ENCODE results near the gene CCDC102B.
"Not testable (repeated sequence)": the region's sequence is repeated elsewhere in the genome, so short reads cannot be mapped to it uniquely, and the experiment has no call there.

Gene CCDC102B

DNA sequence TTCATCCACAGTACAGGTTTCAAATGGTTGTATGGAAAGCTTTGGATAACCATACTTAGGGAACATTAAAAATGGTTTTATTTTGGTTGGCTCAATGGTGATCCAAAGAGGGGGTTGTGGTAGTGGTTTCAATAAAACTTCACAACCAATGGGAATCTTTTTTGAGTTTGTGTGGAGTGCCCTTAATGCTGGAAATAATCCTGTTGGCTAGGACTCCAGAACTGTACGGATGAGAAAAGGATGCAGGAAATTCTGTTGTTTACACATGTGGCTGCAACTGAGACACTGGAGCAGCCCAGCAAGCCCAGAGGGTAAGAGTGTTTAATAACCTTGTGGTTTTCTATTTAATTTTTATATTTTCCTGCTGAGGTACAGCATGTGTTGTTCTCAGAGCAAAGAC, at the start of gene CCDC102B:
Gene CCDC102B (plus strand): TSS at position 210 of the 400 bp plus-strand sequence. CDS start 38,684 bp downstream, outside the sequence.
- in situ Hi-C loops (cut with MboI; ENCODE audit: low pct_unique_long_range_greater_than_20kb, low sequenced_read_pairs) = no loop called here
- DNase-seq = no peak

DNA sequence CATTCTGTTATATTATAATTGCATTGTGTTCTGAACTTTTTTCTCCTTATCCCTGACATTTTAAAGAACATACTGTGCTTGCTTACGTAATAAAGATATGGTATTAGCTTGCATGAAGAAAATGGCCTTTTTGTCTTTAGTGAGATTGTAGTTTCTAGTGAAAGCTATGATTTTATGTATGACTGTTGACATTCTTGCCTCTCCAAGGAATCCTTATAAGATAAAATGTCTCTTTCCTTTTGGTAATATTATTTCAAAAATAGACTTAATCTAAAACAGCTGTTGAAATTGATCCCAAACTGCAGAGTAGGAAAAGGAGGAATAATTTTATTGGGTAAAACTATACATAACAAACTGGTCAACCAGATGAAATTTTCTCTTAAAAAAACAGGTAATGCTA, 40.8 kb upstream of the CCDC102B start:
- in situ Hi-C loops (cut with MboI; ENCODE audit: low pct_unique_long_range_greater_than_20kb, low sequenced_read_pairs) = no loop called here
- DNase-seq = no peak

DNA sequence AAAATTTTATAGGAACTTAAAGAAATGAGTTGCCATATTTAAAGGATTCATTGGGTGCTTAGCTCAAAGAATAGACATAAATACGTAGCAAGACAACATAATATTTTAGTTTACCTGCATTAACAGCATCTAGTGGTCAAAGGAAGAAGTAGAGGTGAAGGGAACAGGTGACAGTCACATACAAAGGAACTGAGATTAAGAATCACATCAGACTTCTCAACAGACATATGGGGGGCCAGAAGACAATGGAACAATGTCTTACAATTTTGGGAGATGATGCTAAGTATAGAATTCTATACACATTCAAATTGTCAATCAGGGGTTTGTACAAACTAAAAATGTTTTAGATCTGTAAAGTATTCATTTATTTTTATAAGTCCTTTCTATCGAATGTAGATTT, 38.6 kb upstream of the CCDC102B start:
- no peak for DNase-seq
- in situ Hi-C loops (cut with MboI; ENCODE audit: low pct_unique_long_range_greater_than_20kb, low sequenced_read_pairs) = no loop called here

DNA sequence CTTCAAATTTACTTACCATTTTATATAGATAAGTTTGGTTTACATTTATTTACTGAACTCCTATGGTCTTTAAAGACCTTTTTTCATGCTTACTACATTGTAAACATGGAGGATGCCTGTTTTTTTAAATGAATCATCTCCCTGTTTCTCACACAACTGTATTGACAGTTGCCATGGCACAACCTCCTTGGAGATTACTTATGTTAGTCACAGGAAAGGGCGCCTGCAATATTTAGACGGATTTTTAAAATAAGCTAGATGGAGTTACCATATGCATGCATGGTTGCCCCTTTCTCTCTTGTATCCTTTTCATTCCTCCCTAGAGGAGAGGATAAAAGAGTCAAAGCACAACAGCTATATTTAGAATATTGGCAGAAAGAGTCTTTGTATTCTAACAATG, 34.8 kb upstream of the CCDC102B start:
- no peak for DNase-seq
- in situ Hi-C loops (cut with MboI; ENCODE audit: low pct_unique_long_range_greater_than_20kb, low sequenced_read_pairs) = no loop called here

DNA sequence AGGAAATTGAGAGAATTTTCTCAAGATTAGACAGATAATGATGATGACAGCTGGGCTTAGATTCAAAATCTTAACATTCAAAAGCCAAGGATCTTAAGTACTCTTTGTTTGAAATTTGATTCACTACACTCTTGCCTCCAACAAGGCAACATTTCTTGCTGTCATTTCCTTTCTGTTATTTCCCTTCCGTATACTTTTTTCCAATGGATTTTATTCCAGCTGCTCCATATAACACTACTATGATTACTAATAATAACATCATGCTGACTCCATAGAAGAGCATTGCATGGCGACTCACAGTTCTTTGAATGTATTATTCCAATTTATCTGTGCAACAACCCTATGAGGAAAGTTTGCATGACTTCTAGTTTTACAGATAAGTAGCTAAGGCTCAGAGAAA, 33.9 kb upstream of the CCDC102B start:
- in situ Hi-C loops (cut with MboI; ENCODE audit: low pct_unique_long_range_greater_than_20kb, low sequenced_read_pairs) = no loop called here
- no peak for DNase-seq

DNA sequence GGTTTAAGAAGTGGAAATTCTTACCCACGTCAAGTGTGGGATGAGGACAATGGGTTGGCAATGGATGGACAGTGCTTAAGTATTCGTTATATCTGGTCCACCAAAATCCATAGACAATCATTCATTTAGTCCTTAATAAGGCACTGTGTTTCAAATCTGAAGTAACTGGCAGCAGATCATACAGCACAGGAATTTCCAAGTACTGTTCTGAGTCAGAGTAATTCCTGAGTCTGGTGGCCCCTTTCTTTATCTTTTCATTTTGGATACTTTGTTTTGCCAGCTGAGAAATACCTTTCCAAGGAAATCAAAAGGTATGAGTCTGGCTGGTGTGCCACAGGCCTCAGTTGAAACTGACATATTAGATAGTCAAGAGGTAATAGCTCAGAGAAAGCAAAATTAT, 31.4 kb upstream of the CCDC102B start:
- no peak for DNase-seq
- in situ Hi-C loops (cut with MboI; ENCODE audit: low pct_unique_long_range_greater_than_20kb, low sequenced_read_pairs) = no loop called here

DNA sequence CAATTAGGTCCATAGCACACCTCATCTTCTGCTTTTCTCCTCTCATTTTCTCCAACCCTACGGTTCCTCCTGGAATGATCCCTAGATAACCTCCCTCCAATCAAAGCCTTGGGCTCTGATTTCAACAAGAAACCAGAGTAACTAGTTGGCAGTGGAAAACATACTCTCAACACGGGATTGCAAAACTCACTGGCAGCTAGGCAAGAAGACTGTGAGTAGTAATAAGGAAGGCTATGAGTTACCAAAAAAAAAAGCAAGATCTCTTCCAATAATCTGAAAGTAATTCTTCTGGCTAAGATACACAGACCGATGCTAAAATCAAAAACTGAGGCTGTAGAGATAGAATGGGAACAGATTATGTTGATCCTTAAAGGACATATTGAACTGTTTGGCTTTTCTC, 28.4 kb upstream of the CCDC102B start:
- no peak for DNase-seq
- in situ Hi-C loops (cut with MboI; ENCODE audit: low pct_unique_long_range_greater_than_20kb, low sequenced_read_pairs) = no loop called here

DNA sequence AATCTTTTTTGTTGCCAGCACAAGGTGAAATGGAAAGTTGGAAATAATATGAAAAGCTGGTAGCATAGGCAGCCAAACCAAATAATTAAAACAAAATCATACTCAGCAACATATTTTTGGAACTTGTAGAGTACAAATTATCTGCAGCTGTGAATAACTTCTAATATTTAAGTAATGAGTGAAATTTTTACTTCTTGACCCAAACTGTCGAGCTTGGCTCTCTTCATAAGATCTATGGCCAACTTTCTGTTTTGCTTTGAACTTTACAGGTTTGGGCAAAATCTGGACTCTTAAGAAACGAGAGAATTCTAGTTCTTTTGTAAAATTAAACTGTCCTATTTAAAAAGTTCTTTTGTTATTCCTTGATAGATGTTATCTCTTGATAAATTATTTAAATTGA, 25.6 kb upstream of the CCDC102B start:
- in situ Hi-C loops (cut with MboI; ENCODE audit: low pct_unique_long_range_greater_than_20kb, low sequenced_read_pairs) = no loop called here
- DNase-seq = no peak

GRCh38 chr18:68778280-68778886, 19.5 kb upstream of the CCDC102B start:
- in situ Hi-C loops (cut with MboI; ENCODE audit: low pct_unique_long_range_greater_than_20kb, low sequenced_read_pairs) = no loop called here
- DNase-seq = no peak

DNA sequence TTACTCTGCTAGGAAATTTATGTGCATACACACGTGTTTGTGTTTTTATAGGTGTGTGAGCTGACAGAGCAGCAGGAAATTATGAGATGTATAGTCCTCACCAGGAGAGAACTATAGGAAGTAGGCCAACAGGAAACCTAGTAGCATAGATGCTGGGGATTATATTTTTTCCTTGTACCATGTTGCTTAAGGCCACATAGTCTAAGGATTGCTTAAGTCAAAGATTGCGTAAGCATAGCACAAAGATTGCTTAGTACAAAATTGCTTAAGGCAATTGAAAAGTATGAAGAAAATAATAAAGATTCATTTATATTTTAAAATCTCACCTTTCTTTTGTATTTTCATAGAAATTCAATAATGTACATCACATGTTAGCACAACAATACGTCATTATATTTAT, 18.7 kb upstream of the CCDC102B start:
- DNase-seq = no peak
- in situ Hi-C loops (cut with MboI; ENCODE audit: low pct_unique_long_range_greater_than_20kb, low sequenced_read_pairs) = no loop called here

DNA sequence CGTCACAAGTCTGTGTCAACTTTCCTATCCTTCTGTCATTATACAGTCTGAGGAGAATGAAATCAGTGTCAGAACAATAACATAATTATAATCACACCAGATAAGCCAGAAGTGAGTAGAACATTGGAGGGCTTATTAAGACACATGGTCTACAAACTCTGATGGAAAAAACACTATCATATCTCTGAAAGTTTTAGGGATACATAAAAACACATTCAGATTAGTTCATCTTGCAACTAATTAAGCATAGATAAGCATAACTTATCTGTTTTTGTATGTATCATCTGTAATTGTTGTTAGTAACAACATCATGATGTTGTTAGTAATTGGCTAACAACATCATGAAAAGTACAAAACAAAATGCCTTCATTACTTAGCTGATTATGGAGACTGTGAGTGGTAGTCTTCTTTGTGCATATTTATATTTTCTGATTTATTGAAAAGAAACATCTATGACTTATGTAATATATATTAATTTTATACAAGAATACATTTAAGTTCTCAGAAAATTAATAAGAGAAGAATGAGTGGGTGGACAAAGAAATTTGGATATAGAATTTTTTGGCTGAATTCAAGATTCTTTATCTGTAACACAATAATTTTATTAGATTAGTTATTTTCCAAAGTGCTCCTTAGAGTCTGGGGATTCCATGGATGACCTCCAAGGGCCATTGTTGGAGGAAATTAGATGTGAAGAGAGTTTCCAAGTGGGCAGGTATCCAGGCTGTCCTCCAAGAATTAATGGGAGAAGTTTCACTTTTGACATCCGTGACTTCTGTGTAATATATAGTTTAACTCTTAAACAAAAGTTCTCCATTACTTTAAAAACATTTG, 16.9 kb upstream of the CCDC102B start:
- DNase-seq = no peak
- in situ Hi-C loops (cut with MboI; ENCODE audit: low pct_unique_long_range_greater_than_20kb, low sequenced_read_pairs) = no loop called here

DNA sequence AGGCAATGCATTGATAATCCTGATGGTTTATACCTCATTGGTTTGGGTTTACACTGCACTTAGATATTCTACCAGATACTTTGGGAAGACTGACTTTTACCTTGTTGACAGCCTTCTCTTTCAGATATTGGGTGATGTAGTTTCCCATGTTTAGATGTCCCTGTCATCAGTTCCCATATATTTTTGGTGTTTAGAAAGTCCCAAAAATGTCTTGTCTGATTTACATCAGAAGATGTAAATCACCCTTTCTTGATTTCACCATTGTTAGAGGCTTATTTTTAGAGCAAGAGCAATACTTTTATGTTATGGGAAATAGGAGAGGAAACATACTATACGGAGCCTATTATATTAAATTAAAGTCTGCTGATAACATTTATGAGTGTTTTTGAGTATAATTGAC, 14.4 kb upstream of the CCDC102B start:
- in situ Hi-C loops (cut with MboI; ENCODE audit: low pct_unique_long_range_greater_than_20kb, low sequenced_read_pairs) = no loop called here
- DNase-seq = no peak

- in situ Hi-C loops (cut with MboI; ENCODE audit: low pct_unique_long_range_greater_than_20kb, low sequenced_read_pairs) = no loop called here
- no peak for DNase-seq
Observed at GRCh38 chr18:68784071-68784470, 13.8 kb upstream of the CCDC102B start.

- DNase-seq; in situ Hi-C loops (cut with MboI; ENCODE audit: low pct_unique_long_range_greater_than_20kb, low sequenced_read_pairs): not testable (repeated sequence)
Observed at GRCh38 chr18:68790290-68790689, 7.6 kb upstream of the CCDC102B start.

DNA sequence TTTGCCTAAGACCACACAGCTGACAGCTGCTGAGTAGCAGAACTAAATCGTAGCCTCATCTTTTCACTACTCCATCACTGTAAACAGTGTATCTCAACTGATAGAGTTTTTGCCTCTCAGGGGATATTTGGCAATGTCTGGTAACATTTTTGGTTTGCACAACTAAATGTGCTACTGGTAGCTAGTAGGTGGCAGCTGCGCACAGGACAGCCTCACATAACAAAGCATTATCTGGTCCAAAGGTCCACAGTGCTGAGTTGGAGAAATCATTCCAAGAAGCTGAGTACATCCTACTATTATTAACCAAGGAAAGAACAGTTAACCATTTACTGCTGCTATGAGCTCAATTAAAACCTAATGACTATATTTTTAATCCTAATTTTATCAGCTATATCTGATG, 6.1 kb upstream of the CCDC102B start:
- DNase-seq = no peak
- in situ Hi-C loops (cut with MboI; ENCODE audit: low pct_unique_long_range_greater_than_20kb, low sequenced_read_pairs) = no loop called here

GRCh38 chr18:68793951-68794350, 3.9 kb upstream of the CCDC102B start:
- in situ Hi-C loops (cut with MboI; ENCODE audit: low pct_unique_long_range_greater_than_20kb, low sequenced_read_pairs) = no loop called here

GRCh38 chr18:68796936-68797690, 767 bp upstream of the CCDC102B start:
- DNase-seq = no peak
- in situ Hi-C loops (cut with MboI; ENCODE audit: low pct_unique_long_range_greater_than_20kb, low sequenced_read_pairs) = no loop called here

More at GRCh38 chr18:68793951-68794350, 3.9 kb upstream of the CCDC102B start:
- no peak for DNase-seq

GRCh38 chr18:68800075-68800474, 2.2 kb downstream of the CCDC102B start:
- no peak for DNase-seq
- in situ Hi-C loops (cut with MboI; ENCODE audit: low pct_unique_long_range_greater_than_20kb, low sequenced_read_pairs) = no loop called here

GRCh38 chr18:68803356-68803755, 5.5 kb downstream of the CCDC102B start:
- no peak for DNase-seq
- in situ Hi-C loops (cut with MboI; ENCODE audit: low pct_unique_long_range_greater_than_20kb, low sequenced_read_pairs) = no loop called here

DNA sequence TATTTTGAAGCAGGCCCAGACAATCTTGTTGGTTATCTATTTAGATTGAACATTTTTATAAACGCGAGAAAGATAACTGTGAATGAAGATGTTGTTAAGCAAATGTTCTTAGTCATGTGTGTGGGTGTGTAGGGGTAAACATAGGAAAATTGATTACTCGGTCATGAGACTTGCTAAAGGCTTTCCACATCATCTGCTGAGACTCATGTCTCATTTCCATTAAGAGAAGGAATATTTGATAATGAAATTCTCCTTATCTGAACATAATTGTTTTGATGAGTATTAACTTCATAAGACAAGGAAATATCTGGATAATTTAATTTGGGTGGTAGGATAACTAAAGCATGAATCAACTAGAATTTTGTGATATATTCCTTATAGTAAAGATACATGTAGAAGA, 19.7 kb downstream of the CCDC102B start:
- in situ Hi-C loops (cut with MboI; ENCODE audit: low pct_unique_long_range_greater_than_20kb, low sequenced_read_pairs) = no loop called here
- no peak for DNase-seq
